WI38 (cell line): Measurements from ENCODE around the gene COPA.

ENCODE experiments used
- H3K4me3 ChIP-seq: 2 replicates; pipeline ENCODE4 v1.5.1; 2011; ENCODE audit warnings: low read depth, mild to moderate bottlenecking, control low read depth, low read length
- CTCF ChIP-seq: IDR thresholded peaks from 2 replicates; pipeline ENCODE4 v1.5.1; 2012; ENCODE audit warnings: low read depth, mild to moderate bottlenecking, control low read depth, low read length

COPA gene

GRCh38 chr1:160373696-160374095 lies 30.6 kb upstream of the COPA start:
- no peak overlapping the region for H3K4me3 ChIP-seq
- TF ChIP-seq CTCF, result no peak

- H3K4me3 ChIP-seq, result no peak overlapping the region
- TF ChIP-seq CTCF, result no peak
These were observed 28.7 kb upstream of the COPA start for GRCh38 chr1:160371756-160372155.

DNA sequence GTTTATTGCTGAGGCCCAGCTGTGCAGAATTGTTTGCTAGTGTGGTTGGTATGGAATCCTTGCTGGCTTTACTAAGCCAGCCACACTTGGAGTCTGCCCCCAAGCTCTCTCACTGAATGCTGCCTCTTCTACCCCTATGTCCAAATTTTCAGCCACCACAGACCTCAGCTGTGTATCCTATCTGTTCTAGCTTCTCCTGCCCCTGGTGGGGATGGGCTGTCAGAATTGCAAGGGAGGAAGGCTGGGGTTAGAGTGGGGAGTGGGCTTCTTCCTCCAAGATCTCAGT lies 28.2 kb upstream of the COPA start:
- H3K4me3 ChIP-seq, result no peak overlapping the region
- no peak for TF ChIP-seq CTCF

DNA sequence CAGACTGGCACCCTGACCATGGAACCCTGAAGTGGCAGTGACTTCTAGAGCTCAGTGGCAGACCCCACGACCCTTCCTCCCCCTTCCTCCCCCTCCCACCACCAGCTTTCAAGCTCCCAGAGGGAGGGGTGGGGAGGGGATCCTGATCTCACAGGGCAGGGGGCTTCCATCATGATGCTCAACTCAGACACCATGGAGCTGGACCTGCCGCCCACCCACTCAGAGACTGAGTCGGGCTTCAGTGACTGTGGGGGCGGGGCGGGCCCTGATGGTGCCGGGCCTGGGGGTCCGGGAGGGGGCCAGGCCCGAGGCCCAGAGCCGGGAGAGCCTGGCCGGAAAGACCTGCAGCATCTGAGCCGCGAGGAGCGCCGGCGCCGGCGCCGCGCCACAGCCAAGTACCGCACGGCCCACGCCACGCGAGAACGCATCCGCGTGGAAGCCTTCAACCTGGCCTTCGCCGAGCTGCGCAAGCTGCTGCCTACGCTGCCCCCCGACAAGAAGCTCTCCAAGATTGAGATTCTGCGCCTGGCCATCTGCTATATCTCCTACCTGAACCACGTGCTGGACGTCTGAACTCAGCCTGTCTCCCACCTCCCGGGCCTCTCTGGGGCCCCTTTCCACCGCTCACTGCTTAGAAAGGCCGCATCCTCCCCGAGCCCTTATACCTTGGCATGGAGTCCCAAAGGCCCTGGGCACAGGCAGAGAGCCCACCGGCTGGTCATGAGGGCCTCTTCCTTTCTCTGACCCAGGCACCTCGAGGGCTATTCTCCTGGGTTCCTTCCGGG lies 27.7 kb upstream of the COPA start:
- no peak for TF ChIP-seq CTCF
- no peak overlapping the region for H3K4me3 ChIP-seq

GRCh38 chr1:160369087-160369486 lies 26.0 kb upstream of the COPA start:
- no peak overlapping the region for H3K4me3 ChIP-seq
- TF ChIP-seq CTCF, result no peak

- no peak for TF ChIP-seq CTCF
These were observed 25.2 kb upstream of the COPA start for GRCh38 chr1:160367934-160368923.

GRCh38 chr1:160367516-160367900 lies 24.5 kb upstream of the COPA start:
- no peak overlapping the region for H3K4me3 ChIP-seq

More at GRCh38 chr1:160367934-160368923, 25.2 kb upstream of the COPA start:
- H3K4me3 ChIP-seq, result no peak overlapping the region

More at GRCh38 chr1:160367516-160367900, 24.5 kb upstream of the COPA start:
- TF ChIP-seq CTCF, result no peak
